EL (cell line): ENCODE data around the gene NACC2.
A peak's percentile ranks its signal among the peaks of the same experiment; 100 is the strongest.

Source experiments
- DNase-seq: peaks from one replicate; pipeline ENCODE4 v3.0.0-alpha.2; 2016

Gene NACC2

DNA sequence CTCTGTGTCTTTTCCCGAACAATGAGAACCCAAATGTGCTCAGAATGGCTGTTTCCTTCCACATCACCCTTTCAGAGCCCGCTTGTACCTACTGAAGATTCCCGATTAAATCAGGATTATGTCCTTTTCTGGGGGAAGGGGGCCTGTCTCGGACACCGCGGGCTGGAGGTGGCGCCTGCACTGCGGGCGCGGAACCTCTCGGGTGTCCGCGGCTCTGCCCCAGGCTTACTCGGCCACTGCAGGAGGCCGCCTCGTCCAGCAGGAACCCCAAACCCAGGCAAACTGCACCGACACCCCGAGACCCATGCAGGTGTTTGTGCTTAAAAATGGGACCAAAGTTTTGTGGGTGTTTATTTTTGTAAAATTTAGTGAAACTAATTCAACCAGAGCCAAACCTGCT, 32.2 kb upstream of the NACC2 start:
- DNase-seq, result no peak

DNA sequence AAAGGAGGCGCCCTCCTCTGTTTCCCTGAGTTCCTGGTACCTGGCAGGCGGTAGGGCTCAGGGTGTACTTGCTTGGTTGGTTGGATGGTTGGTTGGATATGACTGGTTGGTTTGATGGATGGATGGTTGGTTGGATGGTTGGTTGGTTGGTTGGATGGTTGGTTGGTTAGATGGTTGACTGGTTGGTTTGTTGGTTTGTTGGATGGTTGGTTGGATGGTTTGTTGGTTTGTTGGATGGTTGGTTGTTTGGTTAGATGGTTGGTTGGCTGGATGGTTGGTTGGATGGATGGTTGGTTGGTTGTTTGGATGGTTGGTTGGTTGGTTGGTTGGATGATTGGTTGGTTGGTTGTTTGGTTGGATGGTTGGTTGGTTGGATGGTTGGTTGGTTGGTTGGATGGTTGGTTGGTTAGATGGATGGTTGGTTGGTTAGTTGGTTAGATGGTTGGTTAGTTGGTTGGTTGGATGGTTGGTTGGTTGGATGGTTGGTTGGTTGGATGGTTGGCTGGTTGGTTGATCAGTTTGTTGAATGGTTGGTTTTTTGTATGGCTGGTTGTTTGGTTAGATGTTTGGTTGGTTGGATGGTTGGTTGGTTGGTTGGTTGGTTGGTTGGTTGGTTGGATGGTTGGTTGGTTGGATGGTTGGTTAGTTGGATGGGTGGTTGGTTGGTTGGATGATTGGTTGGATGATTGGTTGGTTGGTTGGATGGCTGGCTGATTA, 30.0 kb upstream of the NACC2 start:
- DNase-seq, result no peak

DNA sequence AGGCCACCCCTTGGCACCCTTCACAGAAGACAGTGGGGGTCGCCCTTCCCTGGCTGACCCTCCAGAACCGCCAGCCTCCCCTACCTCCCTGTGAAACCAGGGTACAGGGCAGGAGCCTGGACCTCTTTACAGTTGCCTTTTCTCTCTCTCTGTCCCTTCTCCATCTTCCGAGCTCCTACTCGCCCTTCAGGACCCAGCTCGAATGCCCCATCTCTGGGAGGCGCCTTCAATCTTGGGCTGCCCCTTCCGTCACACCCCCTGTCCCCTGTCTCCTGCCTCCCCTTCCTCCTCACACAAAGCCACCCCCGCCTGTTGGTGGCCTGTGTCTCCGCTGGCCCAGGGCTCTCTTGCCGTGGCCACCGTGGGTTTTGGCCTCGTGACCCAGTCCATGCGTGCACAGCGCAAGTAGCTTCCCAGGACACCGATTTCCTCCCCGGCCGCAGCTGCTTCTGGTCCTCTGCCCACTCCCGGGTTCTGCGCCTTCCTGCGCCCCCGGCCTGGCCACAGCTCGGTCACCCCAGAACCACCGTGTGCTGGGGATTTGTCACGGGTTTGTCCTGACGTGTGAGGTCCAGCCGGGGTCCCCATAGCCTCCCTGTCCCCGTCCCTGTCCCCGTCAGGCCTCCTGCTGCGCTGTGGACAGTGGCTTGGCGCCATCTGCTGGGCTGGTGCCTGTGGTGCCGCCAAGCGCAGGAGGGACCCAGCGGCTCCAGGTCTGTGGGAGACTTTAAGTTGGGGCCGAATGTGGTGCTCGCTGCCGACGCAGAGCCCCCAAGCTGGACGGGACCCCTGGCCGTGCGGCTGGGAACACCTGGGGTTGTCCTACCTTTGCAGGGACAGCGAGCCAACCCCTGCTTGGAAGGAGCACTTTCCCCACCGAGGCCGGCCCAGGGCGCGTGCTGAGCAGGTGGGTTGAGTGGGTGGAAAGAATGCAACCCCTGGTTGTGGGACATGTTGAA, 27.6 kb upstream of the NACC2 start:
- peak; percentile 56 for DNase-seq

DNA sequence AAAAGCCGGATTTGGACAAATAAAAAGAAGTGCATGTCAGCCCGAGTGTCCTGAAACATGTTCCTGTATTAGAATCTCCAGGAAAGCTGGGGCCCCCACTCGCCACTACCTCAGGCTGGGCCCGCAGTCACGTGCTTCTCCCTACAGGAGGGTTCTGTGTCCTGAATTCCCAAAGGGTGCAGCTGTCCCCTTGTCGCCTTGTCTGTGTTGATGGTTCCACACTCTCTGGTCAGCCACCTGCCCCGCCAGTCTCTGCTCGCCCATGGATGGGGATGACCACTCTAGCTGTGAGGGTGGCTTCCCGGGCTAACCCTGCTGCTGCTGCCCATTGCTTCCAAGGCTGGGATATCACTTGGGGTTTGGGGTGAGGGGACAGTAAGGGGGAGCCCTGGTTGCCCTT, 26.7 kb upstream of the NACC2 start:
- DNase-seq, result no peak

DNA sequence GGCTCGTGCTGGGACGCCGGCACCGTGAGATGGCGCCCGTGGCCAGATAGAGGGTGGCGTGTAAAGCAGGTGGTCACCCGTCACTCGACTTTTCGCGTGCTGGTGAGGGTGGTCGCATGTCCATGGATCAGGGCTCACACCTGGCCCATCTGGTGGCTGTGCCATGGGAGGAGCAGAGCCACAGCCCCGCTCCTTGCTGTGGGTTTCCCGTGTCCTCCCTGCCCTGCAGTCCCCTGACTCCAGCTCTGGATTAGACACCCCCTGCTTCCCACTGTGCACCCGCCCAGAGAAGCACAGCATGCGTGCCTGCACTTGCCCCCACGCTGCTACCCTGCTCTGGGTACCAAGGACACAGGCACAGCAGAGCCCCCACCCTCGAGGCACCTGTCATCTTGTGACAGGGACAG, 25.4 kb upstream of the NACC2 start:
- no peak for DNase-seq

DNA sequence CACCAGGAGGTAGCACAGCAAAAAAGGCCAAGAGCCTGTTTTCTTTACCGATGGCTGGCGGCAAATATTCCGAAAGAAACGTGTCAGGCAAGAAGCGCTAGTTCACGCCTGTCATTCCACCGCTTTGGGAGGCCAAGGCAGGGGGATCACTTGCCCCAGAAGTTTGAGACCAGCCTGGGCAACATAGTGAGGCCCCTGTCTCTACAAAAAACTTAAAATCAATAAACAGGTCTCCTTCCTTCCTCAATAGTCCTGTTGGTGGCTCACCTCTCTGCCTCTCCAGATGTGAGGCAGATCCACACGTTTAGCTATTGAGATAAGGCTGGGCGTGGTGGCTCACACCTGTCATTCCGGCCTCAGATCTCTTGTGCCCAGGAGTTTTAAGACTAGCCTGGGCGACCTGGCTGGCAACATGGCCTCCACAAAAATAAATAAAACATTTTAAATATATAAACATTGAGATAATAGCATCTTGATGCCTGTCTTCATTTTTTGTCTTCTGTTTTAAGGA, 24.8 kb upstream of the NACC2 start:
- no peak for DNase-seq

- DNase-seq, result peak; percentile 80
These were observed 24.2 kb upstream of the NACC2 start for GRCh38 chr9:136119061-136119882.

GRCh38 chr9:136118320-136119060, 23.4 kb upstream of the NACC2 start, which contains the start of gene TMEM250:
Gene TMEM250, minus strand, starts transcription at chr9:136118875. Its CDS starts 1,975 bp downstream, at chr9:136116900.
- DNase-seq, result peak; percentile 96

- DNase-seq, result peak; percentile 20
These were observed 22.8 kb upstream of the NACC2 start for GRCh38 chr9:136117916-136118319.

DNA sequence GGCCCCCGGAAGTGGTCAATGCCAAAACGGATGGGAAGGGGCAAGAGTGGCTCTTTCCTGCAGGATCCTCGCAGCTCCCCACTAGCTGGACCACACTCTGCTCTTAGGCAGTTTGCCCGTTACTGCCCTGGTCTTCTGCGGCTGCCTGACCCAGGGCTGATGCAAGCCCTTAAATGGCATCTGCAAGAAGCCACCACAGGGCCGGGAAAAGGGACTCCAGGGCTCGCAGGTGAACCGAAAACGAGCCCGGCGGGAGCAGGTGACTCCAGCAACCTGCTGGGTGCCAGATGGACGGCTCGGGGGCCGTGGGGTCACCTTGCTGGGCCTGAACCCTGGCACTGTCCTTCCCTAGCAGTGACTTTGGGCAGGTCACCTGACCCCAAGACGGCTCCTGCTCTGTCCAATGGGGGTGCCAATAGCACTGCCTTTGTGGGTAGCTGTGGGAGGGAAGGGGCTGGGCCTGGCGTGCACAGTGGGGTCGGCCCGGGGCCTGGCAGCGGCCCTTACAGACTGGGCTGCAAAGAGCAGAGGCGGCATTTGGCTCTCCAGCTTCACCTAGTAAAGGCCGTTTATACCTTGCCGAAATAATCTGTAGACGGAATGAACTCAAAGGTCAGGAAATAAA, 22.3 kb upstream of the NACC2 start:
- no peak for DNase-seq

DNA sequence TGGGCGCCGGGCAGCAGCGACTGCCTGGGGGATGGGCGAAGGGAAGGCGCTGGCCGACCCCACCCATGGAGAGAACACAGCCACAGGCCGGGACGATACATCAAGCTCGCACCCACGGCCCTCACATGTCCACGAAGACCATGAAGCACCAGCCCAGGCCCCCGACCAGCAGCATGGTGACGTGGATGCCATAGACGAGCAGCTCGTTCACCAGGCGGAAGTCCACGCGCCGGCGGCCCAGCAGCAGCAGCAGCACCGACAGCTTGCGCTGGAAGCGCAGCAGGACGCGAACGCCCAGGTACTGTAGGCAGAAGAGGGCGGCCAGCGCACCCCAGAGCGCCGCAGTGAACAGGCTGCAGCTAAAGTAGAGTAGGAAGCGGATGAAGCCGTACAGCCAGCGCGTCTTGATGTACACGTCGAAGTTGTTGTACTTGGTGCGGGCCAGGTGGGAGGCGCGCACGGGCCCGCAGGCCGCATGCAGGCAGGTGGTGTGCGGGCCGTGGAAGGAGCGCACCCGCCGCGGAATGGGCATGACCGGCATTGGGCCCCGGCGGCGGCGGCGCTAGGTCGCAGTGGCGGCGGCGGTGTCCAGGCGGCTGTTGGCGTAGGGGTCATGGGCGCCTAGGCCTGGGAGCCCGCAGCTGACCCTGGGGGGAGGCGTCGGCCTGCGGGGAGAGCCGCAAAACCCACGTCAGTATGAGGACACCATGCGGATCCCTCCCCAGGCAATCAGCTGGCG, 21.4 kb upstream of the NACC2 start:
- DNase-seq, result no peak

DNA sequence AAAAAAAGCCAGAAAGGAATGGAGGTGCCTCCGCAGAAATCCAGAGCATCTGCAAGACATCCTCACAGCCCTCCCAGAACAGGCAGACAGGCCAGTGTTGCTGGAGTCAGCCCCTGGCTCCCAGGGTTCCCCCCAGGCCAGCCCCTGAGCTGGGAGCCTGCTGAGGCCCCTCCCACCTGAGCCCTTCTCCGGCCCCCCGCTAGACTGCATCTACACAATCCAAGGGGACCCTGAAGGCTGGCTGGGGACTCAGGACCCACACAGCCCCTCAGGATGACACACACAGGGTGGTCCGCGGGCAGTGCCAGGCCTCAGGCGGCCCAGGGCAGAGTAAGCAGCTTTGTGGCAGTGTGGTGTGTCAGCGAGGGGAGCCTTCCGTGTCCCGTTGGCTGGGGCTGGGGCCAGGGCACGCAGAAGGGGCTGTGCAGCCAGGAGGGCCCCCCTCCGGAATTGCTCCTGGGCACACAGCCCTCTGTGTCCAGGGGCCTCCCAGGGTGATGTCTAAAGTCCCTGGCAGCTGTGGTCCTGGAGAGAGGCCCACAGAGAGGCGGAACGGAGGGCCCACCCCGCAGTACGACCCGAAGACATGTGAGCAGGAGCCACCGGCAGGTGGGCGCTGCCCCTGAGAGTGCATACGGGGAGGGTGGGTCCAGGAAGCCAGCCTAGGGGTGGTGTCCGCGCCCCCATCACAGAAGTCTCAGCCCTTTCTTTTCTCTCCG, 20.7 kb upstream of the NACC2 start:
- no peak for DNase-seq

GRCh38 chr9:136115206-136115605, 20.1 kb upstream of the NACC2 start:
- DNase-seq, result no peak

- no peak for DNase-seq
These were observed 19.5 kb upstream of the NACC2 start for GRCh38 chr9:136114610-136115009.

GRCh38 chr9:136112541-136112940, 17.5 kb upstream of the NACC2 start:
- DNase-seq, result no peak

DNA sequence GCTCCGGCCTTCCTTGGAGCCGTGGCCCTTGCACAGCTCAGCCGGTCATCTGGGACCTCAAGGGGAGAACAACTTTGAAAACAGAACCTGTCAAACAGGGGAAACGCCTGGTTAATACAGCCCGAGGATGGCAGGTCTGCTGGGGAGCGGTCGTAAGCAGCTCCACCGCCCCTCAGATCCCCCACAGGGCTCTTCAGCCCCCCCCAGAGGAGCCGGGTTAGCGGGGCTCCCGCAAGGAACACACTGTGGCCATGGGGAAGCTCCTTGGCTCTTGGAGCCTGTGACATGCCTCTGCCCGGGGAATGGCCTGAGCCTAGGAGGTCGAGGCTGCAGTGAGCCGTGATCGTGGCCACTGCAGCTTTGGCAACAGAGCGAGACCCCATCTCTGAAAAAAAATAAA, 16.8 kb upstream of the NACC2 start:
- no peak for DNase-seq

GRCh38 chr9:136111190-136111589, 16.1 kb upstream of the NACC2 start:
- no peak for DNase-seq

- peak; percentile 25 for DNase-seq
These were observed 15.3 kb upstream of the NACC2 start for GRCh38 chr9:136110082-136111061.
